K562 (cell line): Measurements from ENCODE around the gene STAG2.

Experiments
- DIDO1 ChIP-seq: fragments of 450-650 bp; IDR thresholded peaks from 2 replicates; pipeline ENCODE4 v1.6.1; 2016; ENCODE audit warnings: low read depth, missing biosample characterization, missing genetic modification characterization
- ZKSCAN1 ChIP-seq: fragments of 150-350 bp; IDR thresholded peaks from 2 replicates; pipeline ENCODE4 v1.6.1; 2016; ENCODE audit warnings: low read depth, low read length
- ZNF354B ChIP-seq: fragments of 250-450 bp; sonication (Bioruptor Pico); IDR thresholded peaks from 2 replicates; pipeline ENCODE4 v1.4.0; 2020

GRCh38 chrX:123976706-123977316 lies 15.3 kb downstream of the STAG2 start:
- no peak for TF ChIP-seq ZKSCAN1
- TF ChIP-seq DIDO1: no peak
- TF ChIP-seq ZNF354B (CRISPR knock-in tag): no peak
